ENCODE data around the gene CRYBA2. TPM values are rescaled to one million over a fixed set of nuclear protein-coding genes. Genes with fewer than 3 reads are reported as not detected.
A peak's percentile ranks its signal among the peaks of the same experiment; 100 is the strongest.

Gene CRYBA2
- total and polyA plus RNA-seq, 2 experiments from 2014 or later = not detected

DNA sequence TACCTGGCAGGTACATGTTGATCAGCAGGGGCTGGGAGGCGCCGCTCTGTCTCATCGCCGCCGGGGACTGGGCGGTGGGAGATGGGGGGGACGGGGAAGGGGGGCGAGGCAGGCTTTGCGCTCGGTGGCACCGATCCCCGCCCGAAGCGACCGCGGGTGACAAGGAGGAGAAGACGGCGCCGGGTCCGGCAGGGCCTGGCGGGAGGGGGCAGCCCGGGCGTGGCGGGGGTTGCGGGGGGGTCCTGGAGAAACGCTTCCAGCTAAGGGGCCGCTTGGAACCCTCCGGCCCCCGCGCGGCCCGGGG lies 8.2 kb downstream of the CRYBA2 start, which contains the start of gene FEV:
Gene FEV (minus strand): TSS at position 164 of the 304 bp plus-strand sequence. CDS start 109 bp downstream, at position 55.
- H4K20me1 ChIP-seq (replicated peaks; ENCODE audit: insufficient read depth) = peaks cover 18% of the 10 kb centered on the region
- H3K4me2 ChIP-seq = peak within 1 kb of the TSS; percentile 81
- peaks cover 94% of the 10 kb centered on the region for H3K27me3 Mint-ChIP-seq (ENCODE audit: insufficient read depth, low read depth, poor library complexity)
- peaks cover 17% of the 10 kb centered on the region for H3K4me1 Mint-ChIP-seq
- DNase-seq (ENCODE audit: low spot score) = no peak
- H3K27ac Mint-ChIP-seq = no peak within 1 kb of the TSS
- no peaks in the 10 kb centered on the region for H3K79me2 ChIP-seq (replicated peaks; ENCODE audit: insufficient read depth)
- H3K4me3 Mint-ChIP-seq = peak within 1 kb of the TSS; percentile 69
- H3K36me3 Mint-ChIP-seq (ENCODE audit: low read depth) = no peaks in the 10 kb centered on the region; the same call in 2 of the 3 replicates
- peaks cover 98% of the 10 kb centered on the region for H3K27me3 ChIP-seq (ENCODE audit: insufficient read depth)
- peak within 1 kb of the TSS; percentile 86 for H2AFZ ChIP-seq
- no peak for ATAC-seq
- peak within 1 kb of the TSS; percentile 51 for H3K4me3 ChIP-seq
- H3K36me3 ChIP-seq (ENCODE audit: insufficient read depth) = no peaks in the 10 kb centered on the region
- no peak for TF ChIP-seq ZNF331 (CRISPR knock-in tag; IDR thresholded peaks at IDR 0.05; ENCODE audit: low read depth)
- no peak for TF ChIP-seq ZNF462 (CRISPR knock-in tag; IDR thresholded peaks at IDR 0.05)
- TF ChIP-seq JUNB (IDR thresholded peaks at IDR 0.05; ENCODE audit: unreplicated experiment) = no peak
- no peak for TF ChIP-seq NANOG (IDR thresholded peaks at IDR 0.05; ENCODE audit: borderline replicate concordance)
- TF ChIP-seq REST (IDR thresholded peaks at IDR 0.05; ENCODE audit: unreplicated experiment) = no peak
- TF ChIP-seq EZH2phosphoT487 (IDR thresholded peaks at IDR 0.05; ENCODE audit: unreplicated experiment) = no peak
- TF ChIP-seq STAT1 (IDR thresholded peaks at IDR 0.05; ENCODE audit: unreplicated experiment) = no peak
- TF ChIP-seq CTCF (conservative IDR thresholded peaks at IDR 0.05; ENCODE audit: low read depth in 2 of 2) = no peak
- TF ChIP-seq CREB1 (CRISPR knock-in tag; IDR thresholded peaks at IDR 0.05; ENCODE audit: low read depth) = no peak
- no peak for TF ChIP-seq EZH2 (IDR thresholded peaks at IDR 0.05; ENCODE audit: low read depth, unreplicated experiment)
- no peak for TF ChIP-seq POLR2AphosphoS5 (IDR thresholded peaks at IDR 0.05; ENCODE audit: low read depth)
- no peak for TF ChIP-seq ETS1 (IDR thresholded peaks at IDR 0.05)
- TF ChIP-seq ZNF114 (CRISPR knock-in tag; IDR thresholded peaks at IDR 0.05) = no peak
- H3K9me3 Mint-ChIP-seq = peaks cover 3% of the 10 kb centered on the region; the same call in 1 of the 3 replicates
- H3K4me1 ChIP-seq (ENCODE audit: insufficient read depth) = peaks cover 27% of the 10 kb centered on the region; the same call in 1 of the 2 replicates
- no peak within 1 kb of the TSS for H3K27ac ChIP-seq (ENCODE audit: low read depth)
- H3F3A ChIP-seq (replicated peaks; ENCODE audit: low read depth) = 0 out of 2 replicates have a peak, but pooled peaks cover 4% of the 10 kb centered on the region
- no peaks in the 10 kb centered on the region for H3K9me2 ChIP-seq (ENCODE audit: insufficient read depth)
